HG03460 (cell line): Measurements from ENCODE around the gene TSEN54.

ENCODE experiments used
- ATAC-seq: cut with Tn5 transposase; IDR thresholded peaks from one replicate; pipeline ENCODE4 v1.9.1; 2021; ENCODE audit not compliant: unreplicated experiment

The TSEN54 gene

GRCh38 chr17:75488693-75489510 is 27.4 kb upstream of the TSEN54 start:
- ATAC-seq = no peak

- no peak for ATAC-seq
Measured at GRCh38 chr17:75489511-75489955, 26.8 kb upstream of the TSEN54 start.

- ATAC-seq = no peak
Measured at GRCh38 chr17:75490173-75490743, 26.1 kb upstream of the TSEN54 start.

- ATAC-seq = no peak
Measured at GRCh38 chr17:75490953-75491649, 25.2 kb upstream of the TSEN54 start.

- ATAC-seq = no peak
Measured at GRCh38 chr17:75491680-75492079, 24.6 kb upstream of the TSEN54 start.

GRCh38 chr17:75492555-75493168 is 23.7 kb upstream of the TSEN54 start:
- no peak for ATAC-seq

GRCh38 chr17:75493476-75494129 is 22.7 kb upstream of the TSEN54 start:
- ATAC-seq = no peak

GRCh38 chr17:75494326-75494877 is 21.9 kb upstream of the TSEN54 start:
- ATAC-seq = no peak

- ATAC-seq = no peak
Measured at GRCh38 chr17:75496005-75496404, 20.3 kb upstream of the TSEN54 start.

GRCh38 chr17:75498039-75498725 is 18.1 kb upstream of the TSEN54 start:
- no peak for ATAC-seq

- no peak for ATAC-seq
Measured at GRCh38 chr17:75498726-75499213, 17.6 kb upstream of the TSEN54 start.

GRCh38 chr17:75499313-75500022 is 16.9 kb upstream of the TSEN54 start:
- no peak for ATAC-seq

GRCh38 chr17:75500419-75501216 is 15.7 kb upstream of the TSEN54 start:
- ATAC-seq = no peak

- no peak for ATAC-seq
Measured at GRCh38 chr17:75501378-75502071, 14.8 kb upstream of the TSEN54 start.

- no peak for ATAC-seq
Measured at GRCh38 chr17:75502072-75502720, 14.1 kb upstream of the TSEN54 start.

GRCh38 chr17:75502721-75503329 is 13.5 kb upstream of the TSEN54 start:
- ATAC-seq = no peak

GRCh38 chr17:75503337-75503950 is 12.9 kb upstream of the TSEN54 start:
- no peak for ATAC-seq
